ENCODE data around the gene ZEB1.
A peak's percentile ranks its signal among the peaks of the same experiment; 100 is the strongest.

ZEB1 gene

DNA sequence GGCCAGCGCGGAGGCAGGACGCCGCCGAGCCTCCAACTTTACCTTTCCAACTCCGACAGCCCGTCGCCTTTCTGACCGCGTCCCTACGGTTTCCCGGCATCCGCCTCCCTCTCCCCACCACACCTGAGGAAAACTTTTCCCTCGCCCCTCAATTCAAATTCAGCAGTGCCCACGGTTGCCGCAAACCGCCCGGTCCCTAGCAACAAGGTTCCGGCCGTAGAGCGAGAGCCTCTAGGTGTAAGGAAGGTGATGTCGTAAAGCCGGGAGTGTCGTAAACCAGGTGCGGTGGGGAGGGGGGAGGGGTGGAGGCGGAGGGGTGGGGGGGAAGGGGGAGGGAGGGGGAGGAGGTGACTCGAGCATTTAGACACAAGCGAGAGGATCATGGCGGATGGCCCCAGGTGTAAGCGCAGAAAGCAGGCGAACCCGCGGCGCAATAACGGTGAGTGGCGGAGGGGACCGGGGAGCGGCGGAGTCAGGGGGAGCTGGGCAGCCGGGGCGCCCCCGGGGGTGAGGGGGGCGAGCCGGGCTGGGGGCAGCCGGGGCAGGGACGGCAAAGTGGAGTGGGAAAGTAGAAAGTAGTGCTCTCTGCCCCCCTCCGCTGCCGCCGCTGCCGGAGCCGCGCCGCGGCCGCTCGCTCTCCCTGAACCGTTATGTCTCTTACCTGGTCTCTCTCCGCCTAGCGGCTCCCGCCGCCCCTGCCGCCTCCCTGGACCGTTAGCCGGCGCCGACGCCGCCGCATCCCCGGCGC is at the start of gene ZEB1:
Gene ZEB1, plus strand, starts transcription at position 363 of the 748 bp plus-strand sequence. Its CDS starts 19 bp downstream, at position 382.
- DNase-seq: peak; percentile 90

DNA sequence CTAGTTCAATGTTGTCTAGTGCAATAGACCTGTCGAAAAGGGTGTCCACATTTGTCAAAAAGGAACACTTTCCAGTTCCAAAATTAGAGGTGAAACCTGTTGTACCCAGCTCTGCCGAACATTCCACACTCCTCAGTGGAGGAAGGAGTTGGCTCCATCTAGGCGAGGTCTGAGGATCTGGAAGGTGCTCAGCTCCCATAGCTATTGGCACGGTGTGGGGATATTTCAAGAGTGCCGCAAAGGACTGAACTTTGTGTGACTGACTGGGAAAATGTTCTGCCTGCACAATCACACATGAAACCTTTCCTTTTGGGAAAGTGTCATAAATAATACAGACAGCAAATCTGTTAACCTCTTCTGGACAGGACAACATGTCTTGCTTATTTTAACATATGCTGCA is 48.1 kb upstream of the ZEB1 start:
- no peak for DNase-seq

DNA sequence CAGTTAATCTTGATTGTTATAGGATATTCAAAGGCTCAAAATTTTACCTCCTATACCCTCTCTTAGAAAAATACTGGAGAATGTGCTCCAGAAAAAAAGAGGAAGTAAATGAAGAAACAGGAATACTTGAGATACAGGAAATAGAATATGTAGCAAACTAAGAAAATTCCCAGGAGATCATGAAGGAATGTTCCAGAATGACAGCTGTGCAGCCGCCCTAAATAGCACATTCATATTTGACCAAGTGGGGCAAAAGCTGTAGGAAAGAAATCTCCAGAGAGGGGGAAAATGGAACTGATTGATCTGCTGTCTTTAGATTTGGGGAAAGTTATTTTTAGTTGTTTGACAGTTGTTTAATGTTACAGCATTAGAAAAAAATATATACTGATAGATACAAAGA is 46.2 kb upstream of the ZEB1 start:
- DNase-seq: no peak

DNA sequence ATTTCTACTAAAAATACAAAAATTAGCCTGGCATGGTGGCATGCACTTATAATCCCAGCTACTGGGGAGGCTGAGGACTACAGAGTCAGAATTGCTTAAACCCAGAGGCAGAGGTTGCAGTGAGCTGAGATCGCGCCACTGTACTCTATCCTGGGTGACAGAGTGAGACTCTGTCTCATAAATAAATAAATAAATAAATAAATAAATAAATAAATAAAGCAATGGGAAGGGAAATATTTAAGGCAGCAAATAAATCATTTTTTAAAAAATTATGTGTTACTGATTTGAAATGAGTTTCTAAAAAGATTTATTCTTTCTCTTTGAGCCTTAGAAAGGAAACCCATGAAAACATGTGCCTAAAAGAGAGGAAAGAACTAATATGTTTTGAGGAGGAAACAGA is 45.2 kb upstream of the ZEB1 start:
- no peak for DNase-seq

DNA sequence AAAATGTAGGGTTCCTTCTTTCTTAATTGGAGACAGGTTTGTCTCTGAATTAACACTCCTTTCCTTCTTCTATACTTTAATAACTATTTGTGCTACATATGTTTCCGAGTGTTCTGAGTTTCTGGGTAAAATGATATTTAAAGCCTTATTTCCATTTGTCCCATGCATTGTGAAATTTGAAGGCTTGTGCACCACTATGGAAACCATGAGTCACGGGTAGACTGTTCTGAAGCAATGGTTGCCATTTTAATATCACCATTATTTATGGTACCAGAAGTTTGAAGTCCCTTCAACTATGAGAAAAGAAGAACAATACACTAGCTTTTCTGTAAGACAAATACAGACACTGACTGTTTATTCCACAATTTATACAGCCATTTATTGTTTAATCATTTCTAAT is 44.7 kb upstream of the ZEB1 start:
- no peak for DNase-seq

DNA sequence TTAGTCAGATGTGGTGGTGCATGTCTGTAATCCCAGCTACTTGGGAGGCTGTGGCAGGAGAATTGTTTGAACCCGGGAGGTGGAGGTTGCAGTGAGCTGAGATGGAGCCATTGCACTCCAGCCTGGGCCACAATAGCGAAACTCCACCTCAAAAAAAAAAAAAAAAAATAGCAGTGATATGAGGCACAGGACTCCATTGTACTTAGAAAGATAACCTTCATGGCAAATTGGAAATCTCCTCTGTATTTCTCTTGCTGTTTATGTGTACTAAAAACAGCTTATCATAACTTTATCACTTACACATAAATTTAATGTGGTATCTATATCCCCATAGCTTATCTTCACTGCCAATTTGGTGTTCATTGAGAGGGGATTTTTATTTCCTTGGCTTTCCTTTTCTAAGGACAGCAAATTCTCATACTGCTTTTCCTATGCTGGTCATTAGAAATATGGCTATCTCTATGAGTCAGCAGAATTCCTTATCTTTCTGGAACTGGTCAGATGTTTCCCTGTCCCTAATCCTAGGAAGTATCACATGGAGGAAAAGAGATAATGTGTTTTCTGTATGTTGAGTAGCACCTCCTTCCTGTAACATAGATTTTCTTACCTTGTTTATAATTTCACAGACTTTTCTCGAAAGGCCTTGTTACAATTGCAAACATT is 40.6 kb upstream of the ZEB1 start:
- no peak for DNase-seq

DNA sequence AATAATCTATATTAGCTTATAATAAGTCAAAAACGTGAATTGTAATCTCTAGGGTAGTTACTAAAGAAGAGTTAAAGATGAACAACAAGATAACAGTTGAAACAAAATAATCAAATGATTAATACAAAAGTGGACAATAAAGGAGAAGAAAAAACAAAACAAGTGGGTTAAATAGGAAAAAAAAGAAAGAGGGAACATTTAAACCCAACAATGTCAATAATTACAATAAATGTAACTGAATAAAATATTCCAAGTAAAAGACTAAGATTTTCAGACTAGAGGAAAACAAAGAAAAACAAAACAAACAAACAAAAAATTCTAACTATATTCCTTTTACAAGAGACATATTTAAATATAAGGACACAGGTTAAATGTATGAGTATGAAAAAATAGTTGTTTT is 38.0 kb upstream of the ZEB1 start:
- no peak for DNase-seq

DNA sequence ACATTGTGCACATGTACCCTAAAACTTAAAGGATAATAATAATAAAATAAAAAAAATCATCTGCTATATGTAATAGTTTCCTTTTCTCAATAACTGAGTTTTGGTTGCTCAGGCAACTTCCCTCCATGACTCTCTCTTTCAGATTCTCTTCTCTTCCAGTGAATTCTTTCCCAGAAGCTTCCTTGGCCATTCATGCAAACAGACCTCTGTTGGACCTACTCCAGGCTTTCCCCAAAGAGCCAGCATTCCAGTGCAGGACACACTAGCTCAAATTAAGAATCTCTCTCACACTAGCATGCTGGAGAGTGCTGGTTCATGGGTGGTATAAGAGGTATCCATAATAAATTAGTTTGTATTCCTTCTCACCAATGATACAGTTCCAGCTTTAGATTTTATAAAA is 31.0 kb upstream of the ZEB1 start:
- no peak for DNase-seq

DNA sequence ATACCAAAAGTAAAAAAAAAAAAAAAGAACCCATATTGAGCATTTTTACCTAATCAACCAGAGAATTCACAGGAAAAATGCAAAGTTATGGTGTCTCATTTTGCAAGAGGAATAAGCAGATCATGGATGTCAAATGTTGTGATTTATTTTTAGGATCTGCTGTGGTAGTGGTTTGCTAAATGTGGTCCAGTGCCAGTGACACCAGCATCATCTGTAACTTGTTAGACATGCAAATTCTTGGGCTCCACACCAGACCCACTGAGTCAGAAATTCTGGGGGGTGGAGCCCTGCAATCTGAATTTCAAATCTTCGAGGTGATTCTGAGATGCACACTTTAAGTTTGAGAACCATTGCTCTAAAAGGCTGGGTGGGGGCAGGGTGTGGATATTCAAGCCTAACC is 30.1 kb upstream of the ZEB1 start:
- DNase-seq: no peak

DNA sequence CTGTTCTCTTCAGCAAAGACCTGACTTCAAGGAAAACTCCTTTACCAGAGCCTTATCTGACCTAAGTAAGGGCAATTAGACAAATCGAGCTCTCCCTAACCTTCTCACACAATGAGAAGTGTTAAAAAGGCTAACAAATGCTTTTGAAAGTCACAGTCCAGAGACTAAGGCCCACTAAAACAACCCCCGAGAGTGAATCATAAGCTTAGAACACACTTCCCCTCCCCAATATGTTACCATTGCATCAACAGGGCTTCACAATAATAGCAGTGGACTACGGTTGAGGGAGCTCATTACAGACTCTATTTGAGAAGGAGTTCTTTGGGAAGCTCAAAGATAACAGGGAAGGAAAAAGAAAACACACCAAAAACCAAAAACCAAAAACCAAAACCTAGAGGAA is 28.6 kb upstream of the ZEB1 start:
- no peak for DNase-seq

DNA sequence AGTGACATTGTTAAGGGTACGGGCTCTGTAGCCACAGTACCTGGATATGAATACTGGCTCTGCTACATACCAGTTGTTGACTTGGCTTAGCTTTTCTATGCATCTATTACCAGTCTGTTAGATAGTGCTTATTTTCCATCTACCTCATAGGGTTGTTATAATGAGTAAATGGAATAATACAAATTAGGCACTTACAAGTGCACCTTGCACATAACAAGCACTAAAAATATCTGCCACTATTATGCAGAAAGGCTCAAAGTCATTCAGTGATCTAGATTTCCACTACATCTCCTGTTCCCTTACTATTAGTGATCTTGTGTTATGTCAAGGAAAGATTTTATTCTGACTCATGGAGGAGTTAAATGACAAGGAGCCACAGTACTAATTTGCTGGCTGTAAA is 27.9 kb upstream of the ZEB1 start:
- DNase-seq: no peak

DNA sequence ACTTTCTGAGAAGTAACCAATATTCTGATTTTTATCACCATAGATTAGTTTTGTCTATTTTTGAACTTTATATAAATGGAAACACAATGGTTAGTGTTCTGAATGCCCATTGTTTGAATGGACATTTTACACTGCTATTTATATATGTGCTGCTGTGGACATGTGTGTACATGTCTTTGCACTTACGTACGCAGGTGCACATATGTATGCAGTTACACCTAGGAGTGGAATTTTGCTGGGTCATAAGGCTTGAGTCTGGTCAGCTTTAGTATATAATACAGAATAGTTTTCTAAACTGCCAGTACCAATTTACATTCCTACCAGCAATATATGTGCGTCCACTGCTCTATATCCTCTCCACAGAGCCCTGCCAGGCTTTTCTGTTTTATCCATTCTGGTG is 24.5 kb upstream of the ZEB1 start:
- no peak for DNase-seq

DNA sequence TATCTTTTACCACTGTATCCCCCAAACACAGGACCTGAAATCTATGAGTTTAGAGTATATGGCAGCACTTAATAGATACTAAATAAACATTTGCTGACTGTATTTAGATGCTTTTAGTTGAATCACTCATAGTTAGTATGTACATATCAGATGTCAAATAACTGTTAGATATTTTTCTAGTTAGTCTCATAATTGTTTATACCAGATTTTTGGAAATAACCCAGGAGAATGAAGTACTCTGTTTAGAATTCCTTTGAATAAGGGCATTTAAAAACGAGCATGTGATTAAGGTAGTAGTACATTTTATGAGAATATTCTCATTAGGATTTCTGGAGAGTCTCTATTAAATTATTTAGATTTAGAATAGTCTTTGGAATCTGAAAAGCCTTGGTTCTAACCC is 22.3 kb upstream of the ZEB1 start:
- no peak for DNase-seq

DNA sequence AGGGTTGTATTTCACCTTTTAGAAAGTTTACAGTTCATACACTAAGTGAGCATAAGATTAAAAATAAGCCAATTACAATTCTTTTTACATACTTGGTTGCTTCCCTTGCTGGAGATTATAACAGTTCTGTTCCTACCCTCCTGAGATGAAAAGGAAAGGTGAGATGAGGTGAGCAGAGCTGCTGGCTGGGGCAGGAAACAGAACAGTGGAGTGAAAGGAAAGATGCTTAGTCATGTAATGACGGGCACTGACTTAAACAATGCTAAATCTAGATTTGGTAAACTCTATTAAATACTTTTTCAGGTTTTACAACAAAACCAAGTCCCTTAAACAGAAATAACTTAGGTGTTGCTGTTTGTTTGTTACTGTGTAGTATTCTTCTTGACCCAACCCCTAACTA is 19.9 kb upstream of the ZEB1 start:
- no peak for DNase-seq

DNA sequence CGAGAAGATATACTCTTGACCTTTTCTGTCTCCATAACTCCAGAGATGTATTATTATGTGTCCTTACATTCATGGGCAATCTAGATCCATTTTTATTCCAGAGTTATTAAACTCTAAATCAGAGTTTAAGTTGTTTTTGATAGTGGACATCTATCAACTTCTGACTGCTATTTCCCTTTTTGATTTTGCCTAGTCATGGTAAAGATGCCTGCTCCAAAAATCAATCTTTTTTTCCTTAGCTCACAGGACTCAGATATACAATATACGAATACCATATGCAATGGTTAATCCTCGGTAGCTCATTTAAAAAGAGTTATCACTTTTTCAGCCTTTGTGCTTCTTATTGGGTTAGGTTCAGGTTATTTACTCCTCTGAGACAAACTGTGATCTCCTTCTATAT is 15.8 kb upstream of the ZEB1 start:
- no peak for DNase-seq

DNA sequence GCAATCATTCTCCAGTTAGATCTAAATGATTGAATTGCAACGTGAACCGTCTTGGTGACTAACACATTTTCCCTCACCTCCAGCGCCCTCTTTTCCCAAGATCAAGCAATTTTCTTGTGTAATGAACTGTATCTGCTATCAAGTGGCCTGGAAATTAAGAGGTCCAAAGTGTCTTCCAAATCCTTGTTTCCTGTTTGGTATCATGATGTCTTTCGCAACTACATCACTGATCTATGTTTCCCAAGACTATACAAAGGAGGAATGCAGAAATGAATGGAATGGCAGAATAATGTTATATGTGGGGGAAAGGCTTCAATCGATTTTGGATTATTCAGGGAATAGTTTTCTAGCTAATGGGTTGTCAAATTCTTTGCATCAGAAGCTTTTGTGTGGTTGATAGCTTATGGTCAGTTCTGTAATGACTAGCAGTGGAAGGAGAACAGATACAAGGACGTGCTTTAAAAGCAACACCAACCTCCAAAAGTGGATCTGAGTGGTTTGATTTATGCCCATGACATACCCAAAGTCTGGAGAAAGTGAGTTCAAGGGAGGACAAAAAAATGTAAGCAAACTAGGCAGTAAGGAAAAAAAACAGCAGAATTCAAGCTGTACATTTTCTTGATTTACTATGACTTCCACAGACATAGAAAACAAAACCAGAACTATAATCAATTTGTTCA is 14.6 kb upstream of the ZEB1 start:
- DNase-seq: no peak

DNA sequence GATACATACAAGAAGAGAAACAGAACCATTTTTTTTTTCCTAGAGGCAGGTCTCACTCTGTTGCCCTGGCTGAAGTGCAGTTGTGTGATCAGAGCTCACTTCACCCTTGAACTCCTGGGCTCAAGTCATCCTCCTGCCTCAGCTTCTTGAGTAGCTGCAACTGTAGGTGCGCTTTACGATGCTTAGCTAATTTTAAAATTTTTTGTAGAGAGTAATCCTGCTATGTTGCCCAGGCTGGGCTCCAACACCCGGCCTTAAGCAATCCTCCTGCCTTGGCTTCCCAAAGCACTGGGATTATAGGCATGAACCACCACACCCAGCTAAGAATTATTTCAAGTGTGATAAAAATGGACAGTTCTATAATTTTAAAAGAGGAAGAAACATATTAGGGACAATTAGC is 5.6 kb upstream of the ZEB1 start:
- no peak for DNase-seq

DNA sequence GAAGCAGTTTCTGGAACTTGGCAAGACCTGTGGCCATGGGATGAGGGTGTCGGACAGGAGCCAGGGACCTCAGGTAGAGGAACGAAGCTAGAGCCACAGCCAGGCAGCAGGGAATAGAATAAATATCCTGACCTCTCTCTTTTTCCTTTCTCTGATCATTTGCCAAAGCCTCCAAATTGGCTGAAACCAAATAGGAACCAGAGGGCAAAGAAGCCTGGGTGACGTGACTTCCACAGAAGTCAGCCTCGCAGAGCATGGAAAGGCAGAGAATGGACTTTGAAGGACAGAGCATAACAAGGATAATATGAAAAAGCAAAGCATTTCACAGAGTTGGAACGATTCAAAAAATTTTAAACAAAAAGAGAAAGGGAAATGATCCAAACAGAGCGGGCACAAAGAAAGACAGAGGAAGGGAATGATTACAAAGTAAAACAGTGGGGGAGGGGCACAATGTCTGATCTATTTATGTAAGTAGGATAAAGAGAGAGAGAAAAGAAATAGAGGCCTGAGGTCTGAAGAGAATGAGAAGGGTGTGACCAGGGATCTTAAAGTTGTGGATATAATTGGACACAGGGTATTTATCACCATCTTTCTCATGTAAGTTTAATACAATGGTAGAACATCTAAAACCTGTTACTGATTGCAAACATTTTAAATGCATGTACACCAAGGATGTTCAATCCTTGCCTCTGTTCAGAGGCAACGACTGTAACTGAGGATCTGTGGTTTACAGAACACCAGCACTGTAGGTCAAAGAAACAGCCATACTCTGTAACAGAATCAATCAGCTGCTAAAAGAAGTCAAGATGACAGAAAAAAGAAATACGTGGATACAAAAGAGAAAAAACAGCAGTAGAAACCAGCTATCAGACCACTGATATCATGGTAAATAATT is 4.5 kb upstream of the ZEB1 start:
- no peak for DNase-seq

DNA sequence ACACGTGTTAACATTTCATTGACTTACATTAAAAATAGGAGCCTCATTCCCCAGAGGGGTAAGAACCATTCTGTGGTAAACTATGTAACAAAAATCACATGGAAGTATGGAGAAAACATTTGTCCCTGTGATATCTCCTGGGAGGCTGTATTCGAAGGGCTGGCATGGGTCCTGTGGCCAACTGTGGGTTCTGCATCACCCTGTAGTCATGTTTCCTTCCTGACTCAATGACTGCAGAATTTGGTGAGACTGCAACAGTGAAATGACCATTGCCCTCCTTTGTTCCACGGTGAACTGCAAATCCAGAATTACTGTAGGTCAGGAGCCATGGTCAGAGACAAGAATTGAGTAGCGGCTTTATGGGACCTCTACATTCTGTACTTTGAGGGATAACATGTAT is 3.6 kb upstream of the ZEB1 start:
- DNase-seq: no peak

DNA sequence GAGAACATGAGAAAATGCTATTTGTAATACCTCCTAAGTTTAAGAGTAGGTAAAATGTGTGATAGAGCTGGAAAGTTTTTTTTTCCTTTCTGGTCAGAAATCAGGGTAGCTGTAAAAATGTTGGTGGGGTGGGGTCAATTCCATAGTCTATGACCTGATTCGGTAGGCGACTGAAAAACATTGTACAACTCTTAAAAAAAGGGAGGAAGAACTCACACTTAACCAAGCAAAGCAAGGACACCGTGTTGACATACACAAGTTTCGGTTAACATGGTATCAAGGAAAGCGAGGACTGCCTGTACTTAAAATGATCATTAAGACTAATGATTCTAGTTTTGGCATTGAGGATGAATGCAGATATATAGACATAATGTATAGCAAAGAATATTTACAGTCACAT is 1.8 kb upstream of the ZEB1 start:
- DNase-seq: no peak

DNA sequence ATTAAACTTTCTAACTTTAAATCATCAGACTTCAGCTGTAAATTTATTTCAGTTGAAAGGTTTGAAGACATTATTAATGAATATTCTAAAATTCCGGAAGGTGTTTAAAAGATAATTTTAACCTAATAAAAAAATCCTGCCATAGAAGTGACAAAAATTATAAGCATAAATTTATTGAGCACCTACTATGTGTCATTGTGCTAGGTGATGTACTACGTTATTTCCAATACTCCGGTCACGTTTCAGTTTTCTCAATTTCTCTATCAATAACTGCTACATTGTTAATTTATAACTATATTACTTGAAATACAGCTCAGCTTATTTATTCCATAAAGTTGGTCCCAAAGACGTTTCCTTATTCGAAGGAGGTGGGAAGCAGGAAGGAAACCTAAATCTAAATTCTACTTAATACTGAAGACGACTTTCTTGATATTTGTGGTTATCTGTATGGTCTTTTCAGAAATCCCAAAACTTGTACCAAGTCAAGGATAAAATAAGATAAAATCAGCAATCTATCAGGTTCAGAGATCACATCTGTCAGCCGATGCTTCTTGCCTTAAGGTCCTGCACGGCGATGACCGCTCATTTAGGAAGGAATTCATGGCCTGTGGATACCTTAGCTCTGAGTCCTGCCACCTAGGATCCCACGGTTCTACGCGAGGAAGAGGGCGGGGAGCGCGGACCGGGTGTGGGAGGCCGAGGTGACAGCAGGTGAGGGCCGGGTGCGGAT is 1.2 kb upstream of the ZEB1 start:
- peak; percentile 63 for DNase-seq

DNA sequence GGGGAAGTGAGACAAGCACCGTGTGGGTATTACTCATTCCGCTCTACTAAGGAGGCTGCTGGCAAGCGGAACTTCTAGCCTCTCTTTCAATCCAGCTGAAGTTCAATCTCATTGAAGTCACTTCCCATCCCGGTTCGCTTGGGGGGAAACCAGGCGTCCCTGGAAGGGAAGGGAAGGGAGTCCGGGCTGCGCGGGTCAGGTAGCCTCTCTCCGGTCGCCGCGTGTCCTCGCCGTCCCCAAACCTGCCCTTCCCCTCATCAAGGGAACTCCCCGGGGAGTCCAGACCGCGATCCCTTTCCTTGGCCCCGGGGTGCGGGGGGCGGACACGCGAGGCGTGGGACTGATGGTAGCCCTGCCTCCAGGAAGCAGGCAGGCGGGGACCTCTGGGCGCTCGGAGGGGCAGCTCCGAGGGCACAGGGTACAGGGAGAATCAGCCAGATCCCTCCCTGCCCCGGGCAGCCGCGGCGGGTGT is 598 bp upstream of the ZEB1 start:
- peak; percentile 37 for DNase-seq

All from activated T-cell treated with anti-CD3 and anti-CD28 coated beads for 4 hours (primary cell).